Neuronal stem cell (in vitro differentiated cells): Measurements from ENCODE around the gene NRARP.
"Not testable (repeated sequence)": the region's sequence is repeated elsewhere in the genome, so short reads cannot be mapped to it uniquely, and the experiment has no call there.

Experiments used
- DNase-seq: peaks from one replicate; pipeline ENCODE4 v3.0.0-alpha.2; 2013; ENCODE audit warnings: low spot score
- H2AFZ ChIP-seq: one replicate; pipeline ENCODE4 v1.6.1; 2013; ENCODE audit warnings: mild to moderate bottlenecking, low read length, inconsistent platforms
- H2AK5ac ChIP-seq: 2 replicates; pipeline ENCODE4 v1.6.1; 2013; ENCODE audit warnings: low read depth, mild to moderate bottlenecking, inconsistent platforms, low read length, moderate library complexity, mixed read lengths
- H2BK120ac ChIP-seq: 2 replicates; pipeline ENCODE4 v1.6.1; 2013; ENCODE audit warnings: low read depth, mild to moderate bottlenecking, inconsistent platforms, low read length, moderate library complexity, mixed read lengths
- H2BK12ac ChIP-seq: one replicate; pipeline ENCODE4 v1.6.1; 2013; ENCODE audit warnings: low read length, inconsistent platforms
- H2BK15ac ChIP-seq: 2 replicates; pipeline ENCODE4 v1.6.1; 2013; ENCODE audit warnings: mild to moderate bottlenecking, low read length, inconsistent platforms, mixed read lengths
- H2BK5ac ChIP-seq: one replicate; pipeline ENCODE4 v1.6.1; 2013; ENCODE audit warnings: inconsistent platforms, mild to moderate bottlenecking, low read length, moderate library complexity
- H3K14ac ChIP-seq: one replicate; pipeline ENCODE4 v1.6.1; 2013; ENCODE audit warnings: low read length, inconsistent platforms
- H3K18ac ChIP-seq: 2 replicates; pipeline ENCODE4 v1.6.1; 2013; ENCODE audit warnings: low read length, inconsistent platforms
- H3K23ac ChIP-seq: 2 replicates; pipeline ENCODE4 v1.6.1; 2013; ENCODE audit warnings: low read depth, mild to moderate bottlenecking, mixed read lengths, low read length, inconsistent platforms; ENCODE audit not compliant: poor library complexity
- H3K27ac ChIP-seq: replicated peaks from 3 replicates; pipeline ENCODE4 v1.5.1; 2013; ENCODE audit warnings: low read length, inconsistent platforms
- H3K27me3 ChIP-seq, 3 experiments: 2 replicates each; pipeline ENCODE4 v1.6.1; 2013; ENCODE audit warnings: low read length in 3 of 3, mild to moderate bottlenecking in 2 of 3, inconsistent platforms in 1 of 3, low read depth in 1 of 3, mixed read lengths in 1 of 3, moderate library complexity in 1 of 3; ENCODE audit not compliant: control insufficient read depth in 3 of 3, insufficient read depth in 3 of 3
- H3K36me3 ChIP-seq, 2 donors: replicated peaks in 1 of 2; 2 replicates each; pipeline ENCODE4 v1.6.1; 2013; ENCODE audit warnings: low read length in 2 of 2; ENCODE audit not compliant: control insufficient read depth in 2 of 2, insufficient read depth in 2 of 2
- H3K4ac ChIP-seq: 2 replicates; pipeline ENCODE4 v1.6.1; 2013; ENCODE audit warnings: inconsistent platforms, mild to moderate bottlenecking, low read length, moderate library complexity
- H3K4me1 ChIP-seq, 2 donors: 1 replicate in 1 of 2; 2 replicates in 1 of 2; pipeline ENCODE4 v1.6.1; 2013; ENCODE audit warnings: low read length in 2 of 2, low read depth in 1 of 2; ENCODE audit not compliant: control insufficient read depth in 2 of 2, insufficient read depth in 1 of 2
- H3K4me2 ChIP-seq: one replicate; pipeline ENCODE4 v1.6.1; 2013; ENCODE audit warnings: mild to moderate bottlenecking, low read length, inconsistent platforms; ENCODE audit not compliant: insufficient read depth, poor library complexity, severe bottlenecking
- H3K4me3 ChIP-seq, 2 donors: 2 replicates each; pipeline ENCODE4 v1.5.1; 2013; ENCODE audit warnings: low read length in 2 of 2, mild to moderate bottlenecking in 2 of 2, inconsistent platforms in 1 of 2, moderate library complexity in 1 of 2
- H3K79me1 ChIP-seq: one replicate; pipeline ENCODE4 v1.6.1; 2013; ENCODE audit warnings: low read depth, mild to moderate bottlenecking, inconsistent platforms, low read length, moderate library complexity
- H3K9ac ChIP-seq: one replicate; pipeline ENCODE4 v1.6.1; 2013; ENCODE audit warnings: mild to moderate bottlenecking, low read depth, low read length, inconsistent platforms; ENCODE audit not compliant: poor library complexity
- H3K9me3 ChIP-seq, 2 donors: replicated peaks in 1 of 2; 2 replicates each; pipeline versions ENCODE3 to v1.6.1; 2013; ENCODE audit warnings: low read length in 2 of 2, mild to moderate bottlenecking in 2 of 2, inconsistent platforms in 1 of 2, low read depth in 1 of 2, mixed read lengths in 1 of 2, moderate library complexity in 1 of 2; ENCODE audit not compliant: control insufficient read depth in 2 of 2, insufficient read depth in 1 of 2
- H4K8ac ChIP-seq: one replicate; pipeline ENCODE4 v1.6.1; 2013; ENCODE audit warnings: low read depth, mild to moderate bottlenecking, inconsistent platforms, low read length, moderate library complexity
- H4K91ac ChIP-seq: one replicate; pipeline ENCODE4 v1.6.1; 2013; ENCODE audit warnings: low read length, low read depth, mild to moderate bottlenecking, inconsistent platforms; ENCODE audit not compliant: poor library complexity
- WGBS, 2 donors: extraction: QIAGEN DNeasy Blood & Tissue Kit; methylation state at CpG; one replicate each; pipeline ENCODE4 v1.1.7; 2013; ENCODE audit warnings: missing lambda C conversion rate in 2 of 2, mixed read lengths in 1 of 2; ENCODE audit not compliant: insufficient read length in 2 of 2, insufficient replicate concordance in 1 of 2; ENCODE audit errors: extremely low coverage in 2 of 2; 5-methylcytosine and 5-hydroxymethylcytosine counted together

NRARP gene

DNA sequence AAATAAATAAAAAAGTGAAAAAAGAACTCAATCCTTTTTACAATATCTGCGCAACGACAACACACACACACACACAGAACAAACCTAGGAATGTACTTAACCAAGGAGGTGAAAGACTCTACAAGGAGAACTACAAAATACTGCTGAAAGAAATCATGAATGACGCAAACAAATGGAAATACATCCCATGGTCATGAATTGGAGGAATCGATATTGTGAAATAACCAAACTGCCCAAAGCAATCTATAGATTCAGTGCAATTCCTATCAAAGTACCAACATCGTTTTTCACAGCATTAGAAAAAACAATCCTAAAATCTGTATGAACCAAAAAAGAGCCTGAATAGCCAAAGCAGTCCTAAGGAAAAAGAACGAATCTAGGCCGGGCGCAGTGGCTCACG, 29.9 kb upstream of the NRARP start:
- Histone ChIP-seq H2BK12ac (no peak overlapping the region), H3K4me1 (peaks cover 0 to 1% of the 10 kb centered on the region in 2 donors), H3K27ac (no peak overlapping the region), H4K91ac (no peak overlapping the region), H3K23ac (no peak overlapping the region), H3K18ac (no peak overlapping the region), H2BK120ac (no peak overlapping the region), H2AK5ac (no peak overlapping the region), H3K27me3 (no peaks in the 10 kb centered on the region), H3K9me3 (no peaks in the 10 kb centered on the region), H2BK15ac (no peak overlapping the region), H3K36me3 (no peaks in the 10 kb centered on the region), H3K79me1 (no peaks in the 10 kb centered on the region), H3K9ac (no peak overlapping the region), H3K14ac (no peak overlapping the region), H3K4me2 (no peak overlapping the region), H4K8ac (no peak overlapping the region), H3K4ac (no peak overlapping the region), H3K4me3 (no peak overlapping the region), H2AFZ (no peak overlapping the region), H2BK5ac (no peak overlapping the region)
- no CpG with 5 or more reads among the region's 9 CpGs for WGBS, 2 donors
- DNase-seq: no peak

- H3K9me3 ChIP-seq: no peaks in the 10 kb centered on the region
- no peaks in the 10 kb centered on the region for H3K79me1 ChIP-seq
- H2AFZ ChIP-seq: no peak overlapping the region
- no peak overlapping the region for H2BK120ac ChIP-seq
- H3K4ac ChIP-seq: no peak overlapping the region
- H3K4me1 ChIP-seq: peaks cover 0 to 1% of the 10 kb centered on the region in 2 donors
- no peak overlapping the region for H3K23ac ChIP-seq
- no peaks in the 10 kb centered on the region for H3K36me3 ChIP-seq
- no peak overlapping the region for H4K8ac ChIP-seq
- no peak overlapping the region for H2BK5ac ChIP-seq
- no peaks in the 10 kb centered on the region for H3K27me3 ChIP-seq
- H3K14ac ChIP-seq: no peak overlapping the region
- no CpG with 5 or more reads among the region's 6 CpGs for WGBS, 2 donors
- H3K18ac ChIP-seq: no peak overlapping the region
- H3K9ac ChIP-seq: no peak overlapping the region
- no peak overlapping the region for H2BK15ac ChIP-seq
- no peak overlapping the region for H3K27ac ChIP-seq
- H4K91ac ChIP-seq: no peak overlapping the region
- no peak for DNase-seq
- no peak overlapping the region for H2AK5ac ChIP-seq
- no peak overlapping the region for H2BK12ac ChIP-seq
- H3K4me2 ChIP-seq: no peak overlapping the region
- H3K4me3 ChIP-seq: no peak overlapping the region
Observed at GRCh38 chr9:137330689-137331088, 28.6 kb upstream of the NRARP start.

GRCh38 chr9:137329590-137329989, 27.5 kb upstream of the NRARP start:
- H3K9ac ChIP-seq, H4K91ac ChIP-seq, H3K9me3 ChIP-seq, H3K27ac ChIP-seq, H3K23ac ChIP-seq, H2BK15ac ChIP-seq, H3K4ac ChIP-seq, H2AK5ac ChIP-seq, DNase-seq, H3K18ac ChIP-seq, H2BK12ac ChIP-seq, H4K8ac ChIP-seq, H3K27me3 ChIP-seq, H3K14ac ChIP-seq, H3K4me3 ChIP-seq, H2BK5ac ChIP-seq, H2AFZ ChIP-seq, H3K4me2 ChIP-seq, H3K4me1 ChIP-seq, H3K79me1 ChIP-seq, H3K36me3 ChIP-seq, H2BK120ac ChIP-seq: not testable (repeated sequence)
- WGBS, 2 donors: no CpG with 5 or more reads among the region's 26 CpGs

- not testable (repeated sequence) for H3K4me3 ChIP-seq, H3K18ac ChIP-seq, H3K27ac ChIP-seq, DNase-seq, H3K36me3 ChIP-seq, H4K91ac ChIP-seq, H2AK5ac ChIP-seq, H3K14ac ChIP-seq, H2AFZ ChIP-seq, H2BK5ac ChIP-seq, H3K9ac ChIP-seq, H3K4me1 ChIP-seq, H2BK15ac ChIP-seq, H3K79me1 ChIP-seq, H3K27me3 ChIP-seq, H4K8ac ChIP-seq, H3K9me3 ChIP-seq, H2BK12ac ChIP-seq, H3K4me2 ChIP-seq, H2BK120ac ChIP-seq, H3K23ac ChIP-seq, H3K4ac ChIP-seq
- WGBS, 2 donors: no CpG with 5 or more reads among the region's 8 CpGs
Observed at GRCh38 chr9:137327641-137328550, 25.8 kb upstream of the NRARP start.
